NK-92 (cell line): ENCODE data around the gene DIRAS3.
"Not testable (repeated sequence)": the region's sequence is repeated elsewhere in the genome, so short reads cannot be mapped to it uniquely, and the experiment has no call there.

Source experiments
- DNase-seq: peaks from one replicate; lab custom pipeline; 2025; ENCODE audit not compliant: unreplicated experiment; lab: John Stamatoyannopoulos, UW

DIRAS3 gene

GRCh38 chr1:68024635-68025338 is 25.6 kb downstream of the DIRAS3 start:
- DNase-seq, result no peak

- no peak for DNase-seq
Observed at GRCh38 chr1:68016381-68016780, 34.0 kb downstream of the DIRAS3 start.

GRCh38 chr1:68015971-68016370 is 34.5 kb downstream of the DIRAS3 start:
- DNase-seq, result no peak

GRCh38 chr1:68015369-68015768 is 35.1 kb downstream of the DIRAS3 start:
- no peak for DNase-seq

GRCh38 chr1:68013351-68013750 is 37.1 kb downstream of the DIRAS3 start:
- DNase-seq, result no peak

- no peak for DNase-seq
Observed at GRCh38 chr1:68011657-68012375, 38.6 kb downstream of the DIRAS3 start.

- no peak for DNase-seq
Observed at GRCh38 chr1:68010543-68010942, 39.9 kb downstream of the DIRAS3 start.

GRCh38 chr1:68010090-68010489 is 40.3 kb downstream of the DIRAS3 start:
- DNase-seq, result no peak

GRCh38 chr1:68003626-68004025 is 46.8 kb downstream of the DIRAS3 start:
- not testable (repeated sequence) for DNase-seq

- no peak for DNase-seq
Observed at GRCh38 chr1:68000191-68000590, 50.2 kb downstream of the DIRAS3 start.

GRCh38 chr1:67997746-67998145 is 52.7 kb downstream of the DIRAS3 start:
- DNase-seq, result no peak
